ENCODE measurements around the gene PTPRG. TPM values are rescaled to one million over a fixed set of nuclear protein-coding genes. Genes with fewer than 3 reads are reported as not detected.

Gene PTPRG
- total and polyA plus RNA-seq, 4 donors: 3.6 to 35.6 (median 8.1) TPM

DNA sequence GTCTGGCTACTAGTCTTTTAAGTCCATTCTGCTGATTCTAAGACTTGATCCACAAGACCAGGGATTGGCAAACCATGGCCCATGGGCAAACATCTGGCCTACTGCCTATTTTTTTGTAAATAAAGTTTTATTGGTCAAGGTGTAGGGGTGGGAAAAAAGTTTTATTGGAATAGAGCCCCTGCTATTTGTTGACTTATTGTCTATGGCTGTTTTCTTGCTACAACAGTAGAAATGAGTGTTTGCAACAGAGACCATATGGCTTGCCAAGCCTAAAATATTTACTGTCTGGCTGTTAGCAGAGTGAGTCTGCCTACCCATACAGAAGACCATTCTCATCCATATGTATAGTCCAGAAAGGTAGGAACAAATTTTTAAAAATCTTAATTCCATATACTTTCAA is 106.4 kb downstream of the PTPRG start:
- no peaks in the 10 kb centered on the region for H3K9me3 ChIP-seq (ENCODE audit: control insufficient read depth in 4 of 4, low read length in 3 of 4)
- H3K27me3 ChIP-seq (ENCODE audit: control insufficient read depth in 4 of 4, insufficient read depth in 4 of 4, low read length in 3 of 4): no peaks in the 10 kb centered on the region
- H3K4me1 ChIP-seq (ENCODE audit: control insufficient read depth in 4 of 4, insufficient read depth in 4 of 4, low read length in 3 of 4): peaks cover 2 to 19% (median 11%) of the 10 kb centered on the region in 4 donors
- H3K4me3 ChIP-seq (ENCODE audit: low read depth in 1 of 3, low read length in 3 of 3): no peak overlapping the region
- H3K9ac ChIP-seq (ENCODE audit: low read depth in 1 of 2, low read length in 2 of 2): no peak overlapping the region
- H3K27ac ChIP-seq (ENCODE audit: low read depth in 1 of 2, low read length in 2 of 2): no peak overlapping the region
- TF ChIP-seq HNF4A (conservative IDR thresholded peaks at IDR 0.05): peak; percentile 43 to 49
- TF ChIP-seq YY1 (IDR thresholded peaks at IDR 0.05): peak; percentile 22
- peak in 1 of 2 donors; percentile 26 for TF ChIP-seq RAD21 (IDR thresholded peaks at IDR 0.05)
- TF ChIP-seq, protein P1, sequence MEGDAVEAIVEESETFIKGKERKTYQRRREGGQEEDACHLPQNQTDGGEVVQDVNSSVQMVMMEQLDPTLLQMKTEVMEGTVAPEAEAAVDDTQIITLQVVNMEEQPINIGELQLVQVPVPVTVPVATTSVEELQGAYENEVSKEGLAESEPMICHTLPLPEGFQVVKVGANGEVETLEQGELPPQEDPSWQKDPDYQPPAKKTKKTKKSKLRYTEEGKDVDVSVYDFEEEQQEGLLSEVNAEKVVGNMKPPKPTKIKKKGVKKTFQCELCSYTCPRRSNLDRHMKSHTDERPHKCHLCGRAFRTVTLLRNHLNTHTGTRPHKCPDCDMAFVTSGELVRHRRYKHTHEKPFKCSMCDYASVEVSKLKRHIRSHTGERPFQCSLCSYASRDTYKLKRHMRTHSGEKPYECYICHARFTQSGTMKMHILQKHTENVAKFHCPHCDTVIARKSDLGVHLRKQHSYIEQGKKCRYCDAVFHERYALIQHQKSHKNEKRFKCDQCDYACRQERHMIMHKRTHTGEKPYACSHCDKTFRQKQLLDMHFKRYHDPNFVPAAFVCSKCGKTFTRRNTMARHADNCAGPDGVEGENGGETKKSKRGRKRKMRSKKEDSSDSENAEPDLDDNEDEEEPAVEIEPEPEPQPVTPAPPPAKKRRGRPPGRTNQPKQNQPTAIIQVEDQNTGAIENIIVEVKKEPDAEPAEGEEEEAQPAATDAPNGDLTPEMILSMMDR (IDR thresholded peaks at IDR 0.05; ENCODE audit: low read depth, low read length, missing input control): no peak
- TF ChIP-seq FOXA2 (IDR thresholded peaks at IDR 0.05): peak; percentile 15
- TF ChIP-seq RXRA (IDR thresholded peaks at IDR 0.05): peak in 1 of 2 donors; percentile 50
- TF ChIP-seq, protein P2, sequence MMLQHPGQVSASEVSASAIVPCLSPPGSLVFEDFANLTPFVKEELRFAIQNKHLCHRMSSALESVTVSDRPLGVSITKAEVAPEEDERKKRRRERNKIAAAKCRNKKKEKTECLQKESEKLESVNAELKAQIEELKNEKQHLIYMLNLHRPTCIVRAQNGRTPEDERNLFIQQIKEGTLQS (IDR thresholded peaks at IDR 0.05): no peak
- no peak for DNase-seq (ENCODE audit: low spot score)
- no peaks in the 10 kb centered on the region for H3K36me3 ChIP-seq (ENCODE audit: control insufficient read depth in 4 of 4, insufficient read depth in 3 of 4, low read depth in 1 of 4, low read length in 3 of 4)

DNA sequence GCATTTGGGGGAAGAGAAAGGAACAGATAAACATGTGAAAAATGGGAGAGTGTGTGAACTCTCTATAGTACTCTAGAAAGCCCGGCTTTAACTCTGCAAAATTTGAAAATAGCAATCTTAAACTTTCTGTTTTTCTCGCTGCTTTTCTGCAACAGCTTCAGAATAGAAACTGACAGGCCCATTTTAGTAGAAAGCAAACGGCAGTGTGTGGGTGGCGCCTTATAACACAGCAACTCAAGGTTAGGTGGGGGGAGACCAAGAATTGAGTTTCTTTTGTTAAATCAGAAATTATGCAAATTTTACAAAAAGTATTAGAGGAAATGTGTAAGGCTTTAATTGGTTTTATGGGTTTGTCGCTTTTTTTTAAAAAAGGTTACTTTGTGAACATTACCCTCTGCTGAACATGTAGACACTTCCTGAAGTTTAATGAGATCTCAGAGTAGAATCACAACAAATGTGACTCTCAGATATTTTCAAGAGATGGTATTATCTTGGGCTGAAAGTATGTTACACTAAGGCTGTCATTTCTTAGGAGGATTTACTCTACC is 107.0 kb downstream of the PTPRG start:
- H3K27me3 ChIP-seq (ENCODE audit: control insufficient read depth in 4 of 4, insufficient read depth in 4 of 4, low read length in 3 of 4): no peaks in the 10 kb centered on the region
- WGBS: 72% methylated on average over 5 of the region's 5 CpGs
- H3K9ac ChIP-seq (ENCODE audit: low read depth in 1 of 2, low read length in 2 of 2): no peak overlapping the region
- H3K4me1 ChIP-seq (ENCODE audit: control insufficient read depth in 4 of 4, insufficient read depth in 4 of 4, low read length in 3 of 4): peaks cover 2 to 19% (median 11%) of the 10 kb centered on the region in 4 donors
- no peak overlapping the region for H3K4me3 ChIP-seq (ENCODE audit: low read depth in 1 of 3, low read length in 3 of 3)
- no peaks in the 10 kb centered on the region for H3K9me3 ChIP-seq (ENCODE audit: control insufficient read depth in 4 of 4, low read length in 3 of 4)
- no peak overlapping the region for H3K27ac ChIP-seq (ENCODE audit: low read depth in 1 of 2, low read length in 2 of 2)
- TF ChIP-seq RAD21 (IDR thresholded peaks at IDR 0.05): no peak
- TF ChIP-seq, protein P1 (IDR thresholded peaks at IDR 0.05; ENCODE audit: low read depth, low read length, missing input control): no peak
- no peak for TF ChIP-seq EGR1 (IDR thresholded peaks at IDR 0.05; ENCODE audit: low read depth in 2 of 2)
- no peak for DNase-seq (ENCODE audit: low spot score)
- no peaks in the 10 kb centered on the region for H3K36me3 ChIP-seq (ENCODE audit: control insufficient read depth in 4 of 4, insufficient read depth in 3 of 4, low read depth in 1 of 4, low read length in 3 of 4)

DNA sequence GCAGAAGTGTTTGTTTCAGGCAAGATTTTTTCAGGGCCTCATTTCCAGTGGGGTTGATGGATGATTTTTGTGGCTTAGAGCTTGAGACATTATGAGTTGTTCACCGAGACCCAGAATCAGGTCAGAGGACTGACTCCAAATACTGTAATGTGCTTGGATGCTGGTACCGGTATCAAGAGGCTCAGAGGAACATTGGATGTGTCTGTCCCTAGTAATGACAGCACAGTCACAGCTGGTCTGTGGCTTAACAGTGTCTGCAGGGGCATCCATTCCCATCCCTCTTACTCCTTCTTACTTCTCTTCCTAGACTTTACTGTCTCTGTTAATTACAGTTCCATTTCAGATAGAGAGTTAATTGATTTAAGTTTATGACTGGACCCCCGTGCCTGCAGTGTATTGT is 107.8 kb downstream of the PTPRG start:
- Histone ChIP-seq H3K27ac (ENCODE audit: low read depth in 1 of 2, low read length in 2 of 2) (no peak overlapping the region), H3K4me1 (ENCODE audit: control insufficient read depth in 4 of 4, insufficient read depth in 4 of 4, low read length in 3 of 4) (peaks cover 2 to 19% (median 11%) of the 10 kb centered on the region in 4 donors), H3K27me3 (ENCODE audit: control insufficient read depth in 4 of 4, insufficient read depth in 4 of 4, low read length in 3 of 4) (no peaks in the 10 kb centered on the region), H3K36me3 (ENCODE audit: control insufficient read depth in 4 of 4, insufficient read depth in 3 of 4, low read depth in 1 of 4, low read length in 3 of 4) (no peaks in the 10 kb centered on the region), H3K9ac (ENCODE audit: low read depth in 1 of 2, low read length in 2 of 2) (no peak overlapping the region), H3K9me3 (ENCODE audit: control insufficient read depth in 4 of 4, low read length in 3 of 4) (no peaks in the 10 kb centered on the region), H3K4me3 (ENCODE audit: low read depth in 1 of 3, low read length in 3 of 3) (no peak overlapping the region)
- DNase-seq (ENCODE audit: low spot score): no peak
- WGBS: 87% methylated on average over 3 of the region's 3 CpGs
- TF ChIP-seq RAD21 (IDR thresholded peaks at IDR 0.05): no peak
- TF ChIP-seq, protein P2 (IDR thresholded peaks at IDR 0.05): no peak
- no peak for TF ChIP-seq FOXA1 (IDR thresholded peaks at IDR 0.05)
- TF ChIP-seq, protein P1 (IDR thresholded peaks at IDR 0.05; ENCODE audit: low read depth, low read length, missing input control): no peak
- TF ChIP-seq JUND (IDR thresholded peaks at IDR 0.05): no peak
- TF ChIP-seq RXRA (IDR thresholded peaks at IDR 0.05): no peak
- TF ChIP-seq, protein P3, sequence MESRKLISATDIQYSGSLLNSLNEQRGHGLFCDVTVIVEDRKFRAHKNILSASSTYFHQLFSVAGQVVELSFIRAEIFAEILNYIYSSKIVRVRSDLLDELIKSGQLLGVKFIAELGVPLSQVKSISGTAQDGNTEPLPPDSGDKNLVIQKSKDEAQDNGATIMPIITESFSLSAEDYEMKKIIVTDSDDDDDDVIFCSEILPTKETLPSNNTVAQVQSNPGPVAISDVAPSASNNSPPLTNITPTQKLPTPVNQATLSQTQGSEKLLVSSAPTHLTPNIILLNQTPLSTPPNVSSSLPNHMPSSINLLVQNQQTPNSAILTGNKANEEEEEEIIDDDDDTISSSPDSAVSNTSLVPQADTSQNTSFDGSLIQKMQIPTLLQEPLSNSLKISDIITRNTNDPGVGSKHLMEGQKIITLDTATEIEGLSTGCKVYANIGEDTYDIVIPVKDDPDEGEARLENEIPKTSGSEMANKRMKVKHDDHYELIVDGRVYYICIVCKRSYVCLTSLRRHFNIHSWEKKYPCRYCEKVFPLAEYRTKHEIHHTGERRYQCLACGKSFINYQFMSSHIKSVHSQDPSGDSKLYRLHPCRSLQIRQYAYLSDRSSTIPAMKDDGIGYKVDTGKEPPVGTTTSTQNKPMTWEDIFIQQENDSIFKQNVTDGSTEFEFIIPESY (IDR thresholded peaks at IDR 0.05): no peak
- TF ChIP-seq, protein P4, sequence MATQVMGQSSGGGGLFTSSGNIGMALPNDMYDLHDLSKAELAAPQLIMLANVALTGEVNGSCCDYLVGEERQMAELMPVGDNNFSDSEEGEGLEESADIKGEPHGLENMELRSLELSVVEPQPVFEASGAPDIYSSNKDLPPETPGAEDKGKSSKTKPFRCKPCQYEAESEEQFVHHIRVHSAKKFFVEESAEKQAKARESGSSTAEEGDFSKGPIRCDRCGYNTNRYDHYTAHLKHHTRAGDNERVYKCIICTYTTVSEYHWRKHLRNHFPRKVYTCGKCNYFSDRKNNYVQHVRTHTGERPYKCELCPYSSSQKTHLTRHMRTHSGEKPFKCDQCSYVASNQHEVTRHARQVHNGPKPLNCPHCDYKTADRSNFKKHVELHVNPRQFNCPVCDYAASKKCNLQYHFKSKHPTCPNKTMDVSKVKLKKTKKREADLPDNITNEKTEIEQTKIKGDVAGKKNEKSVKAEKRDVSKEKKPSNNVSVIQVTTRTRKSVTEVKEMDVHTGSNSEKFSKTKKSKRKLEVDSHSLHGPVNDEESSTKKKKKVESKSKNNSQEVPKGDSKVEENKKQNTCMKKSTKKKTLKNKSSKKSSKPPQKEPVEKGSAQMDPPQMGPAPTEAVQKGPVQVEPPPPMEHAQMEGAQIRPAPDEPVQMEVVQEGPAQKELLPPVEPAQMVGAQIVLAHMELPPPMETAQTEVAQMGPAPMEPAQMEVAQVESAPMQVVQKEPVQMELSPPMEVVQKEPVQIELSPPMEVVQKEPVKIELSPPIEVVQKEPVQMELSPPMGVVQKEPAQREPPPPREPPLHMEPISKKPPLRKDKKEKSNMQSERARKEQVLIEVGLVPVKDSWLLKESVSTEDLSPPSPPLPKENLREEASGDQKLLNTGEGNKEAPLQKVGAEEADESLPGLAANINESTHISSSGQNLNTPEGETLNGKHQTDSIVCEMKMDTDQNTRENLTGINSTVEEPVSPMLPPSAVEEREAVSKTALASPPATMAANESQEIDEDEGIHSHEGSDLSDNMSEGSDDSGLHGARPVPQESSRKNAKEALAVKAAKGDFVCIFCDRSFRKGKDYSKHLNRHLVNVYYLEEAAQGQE (IDR thresholded peaks at IDR 0.05): no peak
- no peak for TF ChIP-seq NR2F2 (IDR thresholded peaks at IDR 0.05)

All from liver (tissue), 9 donors.